Adipocyte (in vitro differentiated cells): ENCODE measurements around the gene KIN.

Source experiments
- DNase-seq: peaks from one replicate; pipeline ENCODE4 v3.0.0-alpha.2; 2015; ENCODE audit warnings: low read depth
- H3K27me3 ChIP-seq: replicated peaks from 2 replicates; pipeline ENCODE4 v1.7.0; 2013; ENCODE audit warnings: mild to moderate bottlenecking, low read length, moderate library complexity; ENCODE audit not compliant: control insufficient read depth, insufficient read depth
- H3K36me3 ChIP-seq: 2 replicates; pipeline ENCODE4 v1.7.0; 2013; ENCODE audit warnings: low read length, mild to moderate bottlenecking, moderate library complexity; ENCODE audit not compliant: control insufficient read depth, insufficient read depth, severe bottlenecking
- H3K4me1 ChIP-seq: 2 replicates; pipeline ENCODE4 v1.7.0; 2013; ENCODE audit warnings: mild to moderate bottlenecking, low read length, moderate library complexity; ENCODE audit not compliant: control insufficient read depth, insufficient read depth
- H3K4me3 ChIP-seq: 2 replicates; pipeline ENCODE4 v1.7.0; 2013; ENCODE audit warnings: mild to moderate bottlenecking, low read length, moderate library complexity
- H3K9ac ChIP-seq: 2 replicates; pipeline ENCODE4 v1.7.0; 2013; ENCODE audit warnings: mild to moderate bottlenecking, low read length, moderate library complexity
- H3K9me3 ChIP-seq: 2 replicates; pipeline ENCODE4 v1.7.0; 2013; ENCODE audit warnings: mild to moderate bottlenecking, low read length, moderate library complexity; ENCODE audit not compliant: control insufficient read depth

KIN gene, protein sequence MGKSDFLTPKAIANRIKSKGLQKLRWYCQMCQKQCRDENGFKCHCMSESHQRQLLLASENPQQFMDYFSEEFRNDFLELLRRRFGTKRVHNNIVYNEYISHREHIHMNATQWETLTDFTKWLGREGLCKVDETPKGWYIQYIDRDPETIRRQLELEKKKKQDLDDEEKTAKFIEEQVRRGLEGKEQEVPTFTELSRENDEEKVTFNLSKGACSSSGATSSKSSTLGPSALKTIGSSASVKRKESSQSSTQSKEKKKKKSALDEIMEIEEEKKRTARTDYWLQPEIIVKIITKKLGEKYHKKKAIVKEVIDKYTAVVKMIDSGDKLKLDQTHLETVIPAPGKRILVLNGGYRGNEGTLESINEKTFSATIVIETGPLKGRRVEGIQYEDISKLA

DNA sequence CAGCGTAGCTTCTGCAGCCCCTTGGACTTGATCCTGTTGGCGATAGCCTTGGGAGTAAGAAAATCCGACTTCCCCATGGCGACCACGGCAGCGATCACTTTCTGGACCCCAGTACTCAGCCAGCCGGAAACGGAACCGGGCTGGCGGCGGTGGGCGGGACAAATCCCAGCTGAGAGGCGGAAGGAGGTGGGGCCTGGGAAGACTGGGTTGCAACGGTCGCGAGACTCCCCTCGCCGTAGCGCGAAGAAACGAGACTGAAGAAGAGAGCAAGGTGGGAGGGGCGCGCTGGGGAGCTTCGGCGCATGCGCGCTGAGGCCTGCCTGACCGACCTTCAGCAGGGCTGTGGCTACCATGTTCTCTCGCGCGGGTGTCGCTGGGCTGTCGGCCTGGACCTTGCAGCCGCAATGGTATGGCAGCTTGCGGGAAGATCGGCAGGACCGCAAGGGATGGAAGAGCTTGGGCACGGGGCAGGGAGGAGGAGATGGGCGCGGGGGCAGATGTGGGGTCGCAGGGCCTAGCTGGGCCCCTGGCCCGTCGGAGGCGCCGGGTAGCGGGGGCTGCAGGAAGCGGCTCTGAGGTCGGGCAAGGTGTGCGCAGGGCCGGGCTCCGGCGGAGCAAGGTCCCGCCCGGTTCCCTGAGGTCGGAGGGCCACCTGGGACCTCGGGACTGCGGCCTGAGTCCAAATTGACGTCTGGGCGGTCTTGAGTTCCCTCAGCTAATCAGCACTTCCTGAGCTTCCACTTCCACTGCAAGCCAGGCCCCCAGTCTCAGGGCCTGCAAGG lies at the start of gene KIN, which contains the start of gene ATP5F1C:
TSS of gene KIN (minus strand) at position 137 of the 782 bp plus-strand sequence. CDS start at position 77, 60 bp downstream.
TSS of gene ATP5F1C (plus strand) at position 321 of the 782 bp plus-strand sequence. CDS start at position 352, 31 bp downstream.
- no peaks in the 10 kb centered on the region for H3K9me3 ChIP-seq
- peak within 1 kb of the TSS; percentile 97 for H3K9ac ChIP-seq
- peak; percentile 99 for DNase-seq
- H3K4me1 ChIP-seq, result peaks cover 27% of the 10 kb centered on the region
- no peaks in the 10 kb centered on the region for H3K27me3 ChIP-seq
- peak within 1 kb of the TSS; percentile 91 for H3K4me3 ChIP-seq
- H3K36me3 ChIP-seq, result peaks cover 17% of the 10 kb centered on the region

DNA sequence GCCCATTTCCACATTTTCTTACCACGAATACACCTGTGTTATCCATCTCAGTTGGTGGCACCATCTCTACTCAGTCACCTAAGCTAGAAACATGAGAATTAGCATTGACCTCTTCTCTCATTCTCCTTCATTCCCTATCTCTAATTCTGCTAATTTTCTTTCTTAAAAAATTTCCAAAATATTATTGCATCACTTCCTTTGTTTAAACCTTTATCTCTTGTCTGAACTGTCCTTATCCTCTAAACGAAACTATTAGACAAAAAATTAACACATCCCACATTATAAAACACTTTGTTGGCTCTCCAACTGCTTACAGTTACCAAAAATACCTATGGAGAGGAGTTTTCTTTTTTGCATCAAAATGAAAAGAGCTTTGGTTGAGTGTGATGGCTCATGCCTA lies 48.8 kb upstream of the KIN start:
- no peaks in the 10 kb centered on the region for H3K9me3 ChIP-seq
- no peaks in the 10 kb centered on the region for H3K4me1 ChIP-seq
- no peak overlapping the region for H3K4me3 ChIP-seq
- no peak overlapping the region for H3K9ac ChIP-seq
- no peak for DNase-seq
- no peaks in the 10 kb centered on the region for H3K27me3 ChIP-seq
- H3K36me3 ChIP-seq, result no peaks in the 10 kb centered on the region

DNA sequence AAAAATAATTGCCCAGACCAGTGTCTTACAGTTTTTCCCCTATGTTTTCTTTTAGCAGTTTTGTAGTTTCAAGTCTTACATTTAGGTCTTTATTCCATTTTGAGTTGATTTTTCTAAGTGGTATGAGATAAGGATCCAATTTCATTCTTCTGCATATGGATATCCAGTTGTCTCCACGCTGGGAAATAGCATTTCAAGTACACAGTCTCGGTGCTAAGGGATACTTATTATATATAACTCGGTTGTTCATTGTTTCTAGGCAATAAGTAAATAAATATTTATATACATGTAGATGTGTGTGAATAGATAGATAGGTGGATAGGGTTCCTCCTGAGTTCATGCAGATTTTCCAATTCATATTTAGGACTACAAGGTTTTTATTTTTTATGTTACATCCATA lies 46.5 kb upstream of the KIN start:
- Histone ChIP-seq H3K27me3 (no peaks in the 10 kb centered on the region), H3K9me3 (no peaks in the 10 kb centered on the region), H3K36me3 (no peaks in the 10 kb centered on the region), H3K9ac (no peak overlapping the region), H3K4me3 (no peak overlapping the region), H3K4me1 (no peaks in the 10 kb centered on the region)
- DNase-seq, result no peak

GRCh38 chr10:7833210-7833609 lies 45.4 kb upstream of the KIN start:
- no peak overlapping the region for H3K9ac ChIP-seq
- no peaks in the 10 kb centered on the region for H3K4me1 ChIP-seq
- H3K9me3 ChIP-seq, result no peaks in the 10 kb centered on the region
- no peak for DNase-seq
- H3K4me3 ChIP-seq, result no peak overlapping the region
- H3K36me3 ChIP-seq, result no peaks in the 10 kb centered on the region
- H3K27me3 ChIP-seq, result no peaks in the 10 kb centered on the region

GRCh38 chr10:7832060-7832459 lies 44.3 kb upstream of the KIN start:
- Histone ChIP-seq H3K27me3 (no peaks in the 10 kb centered on the region), H3K9me3 (no peaks in the 10 kb centered on the region), H3K4me3 (no peak overlapping the region), H3K4me1 (no peaks in the 10 kb centered on the region), H3K9ac (no peak overlapping the region), H3K36me3 (no peaks in the 10 kb centered on the region)
- DNase-seq, result peak; percentile 49

DNA sequence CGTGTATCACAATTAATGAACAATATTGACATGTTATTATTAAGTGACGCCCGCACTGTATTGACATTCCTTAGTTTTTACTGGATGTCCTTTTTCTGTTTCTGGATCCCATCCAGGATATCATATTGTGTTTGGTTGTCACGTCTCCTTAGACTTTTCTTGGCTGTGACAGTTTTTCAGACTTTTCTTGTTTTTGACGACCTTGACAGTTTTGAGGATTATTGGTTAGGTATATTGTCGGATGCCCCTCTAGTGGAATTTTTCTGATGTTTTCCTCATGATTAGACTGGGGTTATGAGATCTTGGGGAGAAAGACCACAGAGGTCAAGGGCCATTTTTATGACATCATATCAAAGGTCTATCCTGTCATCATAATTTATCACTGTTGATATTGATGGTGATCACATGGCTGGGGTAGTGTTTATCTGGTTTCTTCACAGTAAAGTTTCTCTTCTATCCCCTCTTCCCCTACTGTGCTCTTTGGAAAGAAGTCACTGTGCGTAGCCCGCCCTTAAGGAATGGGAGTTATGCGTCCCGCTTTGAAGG lies 41.6 kb upstream of the KIN start:
- Histone ChIP-seq H3K9me3 (no peaks in the 10 kb centered on the region), H3K4me3 (no peak overlapping the region), H3K36me3 (peaks cover 17% of the 10 kb centered on the region), H3K27me3 (no peaks in the 10 kb centered on the region), H3K4me1 (no peaks in the 10 kb centered on the region), H3K9ac (no peak overlapping the region)
- DNase-seq, result no peak

GRCh38 chr10:7826971-7827370 lies 39.2 kb upstream of the KIN start:
- H3K27me3 ChIP-seq, result no peaks in the 10 kb centered on the region
- H3K4me1 ChIP-seq, result no peaks in the 10 kb centered on the region
- H3K36me3 ChIP-seq, result peaks cover 19% of the 10 kb centered on the region
- no peak overlapping the region for H3K4me3 ChIP-seq
- DNase-seq, result peak; percentile 65
- H3K9me3 ChIP-seq, result no peaks in the 10 kb centered on the region
- H3K9ac ChIP-seq, result no peak overlapping the region

DNA sequence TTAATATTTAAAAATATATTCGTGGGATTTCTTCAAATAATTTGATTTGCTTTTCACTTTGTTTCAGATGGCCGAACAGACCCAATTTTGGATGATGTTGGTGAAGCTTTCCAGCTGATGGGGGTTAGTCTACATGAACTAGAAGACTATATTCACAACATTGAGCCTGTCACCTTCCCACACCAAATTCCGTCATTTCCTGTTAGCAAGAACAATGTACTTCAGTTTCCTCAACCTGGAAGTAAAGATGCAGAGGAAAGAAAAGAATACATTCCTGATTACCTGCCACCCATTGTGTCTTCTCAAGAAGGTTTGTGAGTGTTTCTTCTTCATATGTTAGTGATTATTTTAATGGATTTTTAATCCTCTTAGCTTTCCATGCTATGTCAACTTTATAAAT lies 36.5 kb upstream of the KIN start:
- peaks cover 8% of the 10 kb centered on the region for H3K4me1 ChIP-seq
- no peak for DNase-seq
- peaks cover 19% of the 10 kb centered on the region for H3K36me3 ChIP-seq
- no peak overlapping the region for H3K4me3 ChIP-seq
- H3K9me3 ChIP-seq, result no peaks in the 10 kb centered on the region
- H3K27me3 ChIP-seq, result no peaks in the 10 kb centered on the region
- H3K9ac ChIP-seq, result no peak overlapping the region

DNA sequence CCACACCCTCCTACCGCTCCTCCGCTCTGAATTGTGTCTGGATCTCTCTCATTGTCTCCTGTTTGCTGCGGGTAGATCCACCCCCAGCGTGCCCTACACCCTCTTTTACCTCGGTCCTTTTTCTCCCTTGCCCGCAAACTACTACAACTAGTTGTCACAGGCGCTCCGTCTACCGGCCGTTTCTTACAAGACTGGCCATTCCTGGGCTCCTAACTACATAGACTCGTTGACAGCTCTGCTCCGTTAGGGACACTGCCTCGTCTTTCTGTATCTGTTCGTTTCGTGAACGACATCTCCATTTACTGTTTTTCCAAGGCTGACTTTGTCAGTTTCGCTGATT lies 31.3 kb upstream of the KIN start:
- Histone ChIP-seq H3K9ac (peak overlapping the region; percentile 84), H3K9me3 (no peaks in the 10 kb centered on the region), H3K4me3 (peak overlapping the region; percentile 90), H3K4me1 (peaks cover 8% of the 10 kb centered on the region), H3K36me3 (no peaks in the 10 kb centered on the region), H3K27me3 (peaks cover 18% of the 10 kb centered on the region)
- DNase-seq, result peak; percentile 83

GRCh38 chr10:7818295-7819120 lies 30.7 kb upstream of the KIN start, which contains the start of gene TAF3:
TAF3 (plus strand) TSS chr10:7818505; CDS start chr10:7818710, 205 bp downstream.
- peak; percentile 99 for DNase-seq
- Histone ChIP-seq H3K9me3 (no peaks in the 10 kb centered on the region), H3K4me1 (peaks cover 8% of the 10 kb centered on the region), H3K9ac (peak within 1 kb of the TSS; percentile 84), H3K36me3 (no peaks in the 10 kb centered on the region), H3K4me3 (peak within 1 kb of the TSS; percentile 90), H3K27me3 (peaks cover 23% of the 10 kb centered on the region)

DNA sequence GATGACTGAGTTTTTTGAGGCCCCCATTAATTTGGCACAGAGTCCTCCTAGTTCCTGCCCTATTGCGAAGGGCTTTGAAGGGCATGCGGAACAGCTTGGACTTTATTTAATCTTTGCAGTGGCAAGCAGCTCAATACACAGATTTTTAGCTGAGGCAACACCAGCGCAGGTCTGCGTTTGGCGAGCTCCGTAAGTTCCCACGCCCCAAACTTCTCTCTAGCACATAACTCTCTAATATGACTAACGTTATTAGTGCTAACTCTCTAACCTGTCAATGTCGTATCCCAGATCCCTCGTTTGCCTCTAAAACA lies 30.1 kb upstream of the KIN start:
- peak overlapping the region; percentile 90 for H3K4me3 ChIP-seq
- H3K9me3 ChIP-seq, result no peaks in the 10 kb centered on the region
- no peaks in the 10 kb centered on the region for H3K36me3 ChIP-seq
- peaks cover 8% of the 10 kb centered on the region for H3K4me1 ChIP-seq
- H3K9ac ChIP-seq, result peak overlapping the region; percentile 84
- DNase-seq, result no peak
- peaks cover 23% of the 10 kb centered on the region for H3K27me3 ChIP-seq
